ENCODE data around the gene UBE2V1. TPM values are rescaled to one million over a fixed set of nuclear protein-coding genes. Genes with fewer than 3 reads are reported as not detected.

Gene UBE2V1
- polyA plus RNA-seq, 1 of the 3 experiments (the other 2 are of a cell fraction), result 99.7 TPM

GRCh38 chr20:50039706-50040431 is 73.1 kb downstream of the UBE2V1 start:
- H3K27me3 ChIP-seq (ENCODE audit: insufficient read depth), result no peaks in the 10 kb centered on the region
- peaks cover 6 to 23% of the 10 kb centered on the region in 2 experiments; a peak in 1 of 4 replicates for H3K4me1 ChIP-seq (ENCODE audit: control insufficient read depth in 1 of 2, insufficient read depth in 2 of 2, low read depth in 1 of 2, low read length in 1 of 2)
- no peak for TF ChIP-seq NFIC (IDR thresholded peaks at IDR 0.05; ENCODE audit: borderline replicate concordance)
- no peak for TF ChIP-seq ZBTB33 (IDR thresholded peaks at IDR 0.05; ENCODE audit: borderline replicate concordance, low read depth)
- no peak for TF ChIP-seq CHD2 (IDR thresholded peaks at IDR 0.05; ENCODE audit: low read length, partially characterized antibody)
- no peak for TF ChIP-seq JUND (IDR thresholded peaks at IDR 0.05)
- no peak for TF ChIP-seq EZH2phosphoT487 (IDR thresholded peaks at IDR 0.05; ENCODE audit: borderline replicate concordance, low read depth)
- TF ChIP-seq SIN3A (IDR thresholded peaks at IDR 0.05; ENCODE audit: borderline replicate concordance, low read depth, low read length), result no peak
- TF ChIP-seq USF1 (IDR thresholded peaks at IDR 0.05; ENCODE audit: borderline replicate concordance, low read depth), result no peak
- CTCF ChIA-PET, result interaction anchor here (0.8 to 5.1 kb wide), 4 partner anchors 15 to 61 kb away, joined by 4 to 26 read pairs (median 7); no protein-coding TSS in a partner anchor
- peaks cover 8% of the 10 kb centered on the region for H3F3A ChIP-seq (replicated peaks; ENCODE audit: insufficient read depth)
- H3K4me3 ChIP-seq (ENCODE audit: low read depth in 2 of 2, low read length in 1 of 2), result no peak overlapping the region
- H4K20me1 ChIP-seq (ENCODE audit: insufficient read depth), result no peaks in the 10 kb centered on the region
- POLR2A ChIA-PET, result interaction anchor here (1.4 kb wide), 2 partner anchors 15 to 55 kb away, joined by 3 read pairs; no protein-coding TSS in a partner anchor
- H3K9me3 ChIP-seq, result no peaks in the 10 kb centered on the region
- DNase-seq, result peak; percentile 72
- 100% methylated on average over 2 of the region's 10 CpGs for WGBS (ENCODE audit: low lambda C conversion rate)
- H3K4me2 ChIP-seq, result no peak overlapping the region
- no peaks in the 10 kb centered on the region for H3K9me2 ChIP-seq
- no peak overlapping the region for H3K9ac ChIP-seq
- no peaks in the 10 kb centered on the region for H3K36me3 ChIP-seq (replicated peaks in 1 of 2; ENCODE audit: control insufficient read depth in 1 of 2, insufficient read depth in 2 of 2, low read length in 1 of 2)
- peak overlapping the region in 1 of 2 experiments; percentile 16; a peak in 2 of 4 replicates for H3K27ac ChIP-seq (ENCODE audit: low read depth in 2 of 2, low read length in 1 of 2)
- no peak overlapping the region for H2AFZ ChIP-seq (ENCODE audit: low read depth)
- no peaks in the 10 kb centered on the region for H3K79me2 ChIP-seq (ENCODE audit: insufficient read depth)

- WGBS (ENCODE audit: low lambda C conversion rate), result 67% methylated on average over 4 of the region's 10 CpGs
- CTCF ChIA-PET, result interaction anchor here (1.5 to 5.1 kb wide), 3 partner anchors 21 to 58 kb away, joined by 3 to 42 read pairs (median 26); partner anchors contain the start of gene SNAI1
- TF ChIP-seq MXI1 (IDR thresholded peaks at IDR 0.05; ENCODE audit: low read depth, low read length) (no peak), NRF1 (IDR thresholded peaks at IDR 0.05; ENCODE audit: low read depth, low read length) (no peak), TEAD4 (IDR thresholded peaks at IDR 0.05; ENCODE audit: borderline replicate concordance, insufficient read depth) (no peak), TCF12 (IDR thresholded peaks at IDR 0.05) (no peak), NFIC (IDR thresholded peaks at IDR 0.05; ENCODE audit: borderline replicate concordance) (no peak), FOXM1 (IDR thresholded peaks at IDR 0.05; ENCODE audit: low read depth) (no peak), MAX (IDR thresholded peaks at IDR 0.05; ENCODE audit: low read depth) (no peak), SIN3A (IDR thresholded peaks at IDR 0.05; ENCODE audit: borderline replicate concordance, low read depth, low read length) (no peak), EP300 (IDR thresholded peaks at IDR 0.05; ENCODE audit: borderline replicate concordance in 1 of 2, low read depth in 1 of 2, low read length in 1 of 2) (no peak), GATA2 (CRISPR knock-in tag; IDR thresholded peaks at IDR 0.05) (no peak), RCOR1 (IDR thresholded peaks at IDR 0.05; ENCODE audit: low read length) (no peak), CHD2 (IDR thresholded peaks at IDR 0.05; ENCODE audit: low read length, partially characterized antibody) (no peak), POLR2AphosphoS5 (IDR thresholded peaks at IDR 0.05; ENCODE audit: low read depth, low read length) (no peak), SMC3 (IDR thresholded peaks at IDR 0.05; ENCODE audit: low read depth, low read length) (no peak), ELF1 (IDR thresholded peaks at IDR 0.05) (no peak), MEF2A (IDR thresholded peaks at IDR 0.05; ENCODE audit: borderline replicate concordance, low read depth) (no peak)
- TF ChIP-seq, protein P1, sequence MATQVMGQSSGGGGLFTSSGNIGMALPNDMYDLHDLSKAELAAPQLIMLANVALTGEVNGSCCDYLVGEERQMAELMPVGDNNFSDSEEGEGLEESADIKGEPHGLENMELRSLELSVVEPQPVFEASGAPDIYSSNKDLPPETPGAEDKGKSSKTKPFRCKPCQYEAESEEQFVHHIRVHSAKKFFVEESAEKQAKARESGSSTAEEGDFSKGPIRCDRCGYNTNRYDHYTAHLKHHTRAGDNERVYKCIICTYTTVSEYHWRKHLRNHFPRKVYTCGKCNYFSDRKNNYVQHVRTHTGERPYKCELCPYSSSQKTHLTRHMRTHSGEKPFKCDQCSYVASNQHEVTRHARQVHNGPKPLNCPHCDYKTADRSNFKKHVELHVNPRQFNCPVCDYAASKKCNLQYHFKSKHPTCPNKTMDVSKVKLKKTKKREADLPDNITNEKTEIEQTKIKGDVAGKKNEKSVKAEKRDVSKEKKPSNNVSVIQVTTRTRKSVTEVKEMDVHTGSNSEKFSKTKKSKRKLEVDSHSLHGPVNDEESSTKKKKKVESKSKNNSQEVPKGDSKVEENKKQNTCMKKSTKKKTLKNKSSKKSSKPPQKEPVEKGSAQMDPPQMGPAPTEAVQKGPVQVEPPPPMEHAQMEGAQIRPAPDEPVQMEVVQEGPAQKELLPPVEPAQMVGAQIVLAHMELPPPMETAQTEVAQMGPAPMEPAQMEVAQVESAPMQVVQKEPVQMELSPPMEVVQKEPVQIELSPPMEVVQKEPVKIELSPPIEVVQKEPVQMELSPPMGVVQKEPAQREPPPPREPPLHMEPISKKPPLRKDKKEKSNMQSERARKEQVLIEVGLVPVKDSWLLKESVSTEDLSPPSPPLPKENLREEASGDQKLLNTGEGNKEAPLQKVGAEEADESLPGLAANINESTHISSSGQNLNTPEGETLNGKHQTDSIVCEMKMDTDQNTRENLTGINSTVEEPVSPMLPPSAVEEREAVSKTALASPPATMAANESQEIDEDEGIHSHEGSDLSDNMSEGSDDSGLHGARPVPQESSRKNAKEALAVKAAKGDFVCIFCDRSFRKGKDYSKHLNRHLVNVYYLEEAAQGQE (IDR thresholded peaks at IDR 0.05; ENCODE audit: low read depth, low read length), result no peak
Observed at GRCh38 chr20:50038574-50038991, 74.4 kb downstream of the UBE2V1 start.

More at GRCh38 chr20:50038574-50038991, 74.4 kb downstream of the UBE2V1 start:
- no peaks in the 10 kb centered on the region for H3K27me3 ChIP-seq (ENCODE audit: insufficient read depth)
- POLR2A ChIA-PET, result no interaction called here
- H3F3A ChIP-seq (replicated peaks; ENCODE audit: insufficient read depth), result peaks cover 18% of the 10 kb centered on the region
- H3K4me1 ChIP-seq (ENCODE audit: control insufficient read depth in 1 of 2, insufficient read depth in 2 of 2, low read depth in 1 of 2, low read length in 1 of 2), result peaks cover 16 to 21% of the 10 kb centered on the region in 2 experiments; a peak in 3 of 4 replicates
- no peaks in the 10 kb centered on the region for H3K9me3 ChIP-seq
- no peaks in the 10 kb centered on the region for H3K36me3 ChIP-seq (replicated peaks in 1 of 2; ENCODE audit: control insufficient read depth in 1 of 2, insufficient read depth in 2 of 2, low read length in 1 of 2)
- no peaks in the 10 kb centered on the region for H3K79me2 ChIP-seq (ENCODE audit: insufficient read depth)
- no peak overlapping the region for H2AFZ ChIP-seq (ENCODE audit: low read depth)
- H3K27ac ChIP-seq (ENCODE audit: low read depth in 2 of 2, low read length in 1 of 2), result no peak overlapping the region
- no peak overlapping the region for H3K4me3 ChIP-seq (ENCODE audit: low read depth in 2 of 2, low read length in 1 of 2)
- no peak overlapping the region for H3K4me2 ChIP-seq
- no peak overlapping the region for H3K9ac ChIP-seq
- H3K9me2 ChIP-seq, result no peaks in the 10 kb centered on the region
- H4K20me1 ChIP-seq (ENCODE audit: insufficient read depth), result no peaks in the 10 kb centered on the region
- DNase-seq, result no peak

All from SK-N-SH (cell line).